GM19043 (cell line): ENCODE results near the gene GH2.
A peak's percentile ranks its signal among the peaks of the same experiment; 100 is the strongest.

ENCODE experiments used
- ATAC-seq: cut with Tn5 transposase; IDR thresholded peaks from one replicate; pipeline ENCODE4 v1.9.1; 2021; ENCODE audit warnings: low read depth; ENCODE audit not compliant: unreplicated experiment

GH2 gene

DNA sequence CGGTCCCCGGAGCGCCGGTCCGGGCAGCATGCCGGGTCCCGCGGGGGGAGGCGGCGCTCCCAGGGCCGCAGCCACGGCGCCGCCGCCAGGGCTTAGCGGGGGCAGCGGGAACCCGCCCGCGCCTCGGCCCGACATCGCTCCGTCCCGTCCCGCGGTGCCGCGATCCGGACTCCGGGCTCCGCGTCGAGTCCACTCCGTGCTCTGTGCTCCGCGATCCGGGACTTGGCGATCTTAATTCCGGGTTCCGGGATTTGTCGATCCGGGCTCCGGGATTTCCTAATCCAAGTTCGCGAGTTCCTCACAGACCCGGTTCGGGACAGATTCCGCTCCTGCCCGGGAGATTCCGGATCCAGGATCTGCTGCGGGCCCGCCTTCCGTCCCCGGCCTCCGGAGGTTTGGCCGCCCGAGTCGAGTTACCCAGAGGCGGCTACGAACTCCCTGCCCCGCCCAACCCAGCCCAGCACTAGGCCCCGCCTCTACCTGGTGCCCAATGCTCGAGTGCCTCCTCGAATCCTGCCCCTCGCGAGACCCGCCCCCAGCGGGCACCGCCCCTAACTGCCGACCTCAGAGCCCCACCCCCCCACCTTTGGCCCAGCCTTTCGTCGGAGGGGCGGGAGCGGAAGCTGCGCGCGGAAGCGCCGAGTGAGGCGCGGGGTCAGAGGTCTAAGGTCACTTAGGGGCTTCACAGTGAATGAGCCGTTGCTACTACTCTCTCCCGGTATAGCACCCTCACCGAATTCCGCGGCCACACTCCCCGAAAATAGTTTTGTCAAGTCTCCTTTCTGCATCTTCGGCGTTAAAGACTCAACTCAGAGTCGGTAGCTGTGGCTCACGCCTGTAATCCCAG, 39.0 kb downstream of the GH2 start, which contains the start of gene SMARCD2:
Gene SMARCD2 (minus strand): TSS at position 146 of the 847 bp plus-strand sequence. CDS start 11 bp downstream, at position 135.
- ATAC-seq = peak; percentile 60

- ATAC-seq = peak; percentile 26
These were observed 39.6 kb downstream of the GH2 start for GRCh38 chr17:63842173-63842539.

GRCh38 chr17:63841350-63842172, 40.2 kb downstream of the GH2 start:
- no peak for ATAC-seq

GRCh38 chr17:63840591-63841349, 41.0 kb downstream of the GH2 start:
- ATAC-seq = no peak

- no peak for ATAC-seq
These were observed 43.0 kb downstream of the GH2 start for GRCh38 chr17:63838631-63839171.

- ATAC-seq = no peak
These were observed 43.7 kb downstream of the GH2 start for GRCh38 chr17:63837962-63838600.

DNA sequence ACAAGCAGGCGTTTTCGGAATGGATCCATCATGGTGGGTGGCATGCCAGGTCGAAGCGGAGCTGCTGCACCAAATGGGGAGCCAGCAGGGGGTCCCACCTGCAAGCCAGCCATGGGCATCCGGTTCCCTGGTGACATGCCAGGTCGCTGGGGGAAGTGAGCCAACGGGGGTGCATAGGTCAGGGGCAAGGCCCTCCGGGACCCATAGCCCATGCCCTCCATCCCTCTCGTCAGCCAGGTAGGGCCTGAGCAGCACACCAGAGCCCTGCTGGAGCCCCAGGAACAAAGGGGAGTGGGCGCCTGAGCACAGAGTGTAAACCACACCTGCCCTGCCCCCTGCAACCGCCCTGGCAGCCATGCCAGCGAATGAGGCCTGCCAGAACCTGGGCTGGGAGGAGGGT, 44.3 kb downstream of the GH2 start:
- ATAC-seq = no peak

DNA sequence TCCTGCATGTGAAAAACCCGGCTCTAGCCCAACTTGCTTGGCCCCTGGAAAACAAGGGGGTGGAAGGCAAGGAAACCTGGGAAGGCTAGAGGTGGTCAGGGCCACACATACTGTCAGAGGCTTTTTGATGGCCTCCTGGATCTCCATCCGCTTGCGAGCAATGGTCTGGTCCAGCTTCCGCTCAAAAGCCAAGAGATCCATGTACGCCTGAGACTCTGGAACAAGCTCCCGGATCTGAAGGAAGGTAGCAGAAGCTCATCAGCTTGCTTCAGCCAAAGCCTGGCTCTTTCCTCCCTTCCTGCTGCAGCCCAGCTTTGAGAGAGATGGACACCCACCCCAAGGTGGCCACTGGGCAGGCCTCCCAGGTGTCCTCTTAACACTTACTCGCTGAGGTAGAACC, 44.9 kb downstream of the GH2 start:
- ATAC-seq = no peak

DNA sequence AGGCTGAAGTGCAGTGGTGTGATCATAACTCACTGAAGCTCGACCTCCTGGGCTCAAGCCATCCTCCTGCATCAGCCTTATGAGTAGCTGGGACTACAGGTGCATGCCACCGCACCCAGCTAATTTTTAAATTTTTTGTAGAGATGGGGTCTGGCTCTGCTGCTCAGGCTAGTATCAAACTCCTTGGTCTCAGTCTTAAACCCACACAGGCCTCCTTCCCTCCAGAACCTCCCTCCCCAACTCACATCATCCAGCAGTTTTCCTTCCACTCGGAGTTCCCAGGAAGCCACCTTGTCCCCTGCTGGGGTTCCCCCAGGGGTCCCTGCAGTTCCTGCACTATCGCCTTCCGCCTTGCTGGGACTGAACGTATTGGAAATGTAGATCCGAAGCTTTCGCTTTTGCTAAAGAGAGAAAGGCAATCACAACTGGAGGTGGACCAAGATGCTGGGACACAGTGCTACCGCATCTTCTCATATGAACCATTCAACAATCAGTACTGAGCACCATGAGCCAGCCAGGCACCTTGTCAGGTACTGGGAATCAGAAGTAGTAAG, 46.5 kb downstream of the GH2 start:
- ATAC-seq = no peak

DNA sequence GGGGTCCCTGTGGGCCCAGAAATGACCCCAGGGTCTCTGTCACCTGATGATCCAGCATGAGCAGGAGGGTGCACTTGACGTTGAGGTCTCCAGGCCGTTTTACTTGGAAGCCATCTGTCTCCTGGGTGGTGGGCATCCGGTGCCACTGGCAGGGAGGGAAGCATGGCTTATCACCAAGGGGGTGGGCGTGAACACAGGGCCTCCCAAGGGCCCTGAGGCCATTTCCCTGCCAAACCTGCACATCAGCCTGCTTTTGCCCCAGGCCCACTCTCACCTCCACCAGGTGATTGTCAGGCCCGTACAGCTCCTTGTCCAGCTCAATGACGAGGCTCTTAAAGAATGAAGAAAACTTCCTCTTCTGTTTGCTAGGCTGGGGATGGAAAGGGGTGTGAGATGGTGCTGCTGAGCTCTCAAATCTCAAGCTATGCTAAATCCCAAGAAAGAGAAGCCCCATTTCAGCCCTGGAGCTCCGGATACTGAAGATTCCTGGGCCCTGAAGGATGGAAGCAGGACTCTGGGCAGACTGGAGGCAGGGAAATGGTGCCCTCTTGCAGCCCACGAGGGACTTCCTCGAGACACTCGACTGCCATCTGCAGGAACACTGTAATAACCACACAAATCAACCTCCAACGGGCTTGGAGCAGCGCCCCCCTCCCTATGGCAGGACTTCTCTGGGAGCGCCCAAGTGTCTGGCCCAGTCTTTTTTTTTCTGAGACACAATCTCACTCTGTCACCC, 47.1 kb downstream of the GH2 start:
- ATAC-seq = no peak

DNA sequence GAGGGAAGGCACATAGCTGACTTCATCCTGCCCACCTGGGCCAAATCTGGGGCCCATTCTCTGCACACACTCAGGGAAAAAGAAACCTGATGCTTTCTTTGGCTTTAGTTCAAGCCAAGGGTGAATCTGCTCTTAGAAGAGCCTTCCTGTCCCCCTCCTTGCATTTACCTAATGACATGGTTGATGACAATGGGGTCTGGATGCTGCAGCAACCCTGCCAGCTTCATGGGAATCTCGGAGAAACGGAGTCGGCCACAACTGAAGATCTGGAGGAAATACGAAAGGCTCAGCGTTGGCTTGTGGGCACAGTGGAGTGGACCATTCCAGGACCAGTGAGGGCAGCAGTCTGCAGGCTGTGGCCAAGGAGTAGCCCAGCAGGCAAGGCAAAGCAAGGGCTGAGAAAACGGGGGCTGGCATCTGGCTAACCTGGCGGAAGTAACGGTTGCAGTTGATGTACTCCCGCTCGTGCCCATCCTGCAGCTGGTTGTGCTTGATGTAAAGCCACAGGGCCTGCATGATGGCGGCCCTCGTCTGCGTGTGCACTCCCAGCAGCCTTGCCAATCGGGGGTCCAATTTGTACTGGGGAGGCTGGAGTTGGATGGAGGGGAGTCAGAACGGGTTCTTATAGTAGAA, 47.9 kb downstream of the GH2 start:
- no peak for ATAC-seq

GRCh38 chr17:63833026-63833740, 48.6 kb downstream of the GH2 start:
- no peak for ATAC-seq

GRCh38 chr17:63832455-63832854, 49.3 kb downstream of the GH2 start:
- ATAC-seq = no peak

DNA sequence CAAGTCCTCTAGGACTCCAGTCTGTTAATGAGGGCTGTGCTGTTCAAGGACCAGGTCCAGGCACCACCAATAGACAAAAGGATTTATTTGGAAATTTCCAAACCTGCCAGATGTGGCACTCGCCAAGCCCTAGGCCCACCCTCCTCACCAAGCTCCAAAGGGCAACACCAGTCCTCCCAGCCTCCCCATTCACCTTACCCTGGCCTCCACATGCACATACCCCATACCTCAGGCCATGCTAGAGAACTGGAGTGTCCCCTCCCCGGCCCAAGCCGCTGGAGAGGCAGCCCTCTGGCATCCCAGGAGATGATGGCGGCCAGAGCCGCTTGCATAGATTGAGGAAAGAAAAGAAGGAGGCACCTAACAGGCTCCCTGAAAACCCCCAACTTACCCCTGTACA, 49.7 kb downstream of the GH2 start:
- ATAC-seq = no peak

- ATAC-seq = no peak
These were observed 50.2 kb downstream of the GH2 start for GRCh38 chr17:63831505-63831904.

- no peak for ATAC-seq
These were observed 50.7 kb downstream of the GH2 start for GRCh38 chr17:63830904-63831491.

DNA sequence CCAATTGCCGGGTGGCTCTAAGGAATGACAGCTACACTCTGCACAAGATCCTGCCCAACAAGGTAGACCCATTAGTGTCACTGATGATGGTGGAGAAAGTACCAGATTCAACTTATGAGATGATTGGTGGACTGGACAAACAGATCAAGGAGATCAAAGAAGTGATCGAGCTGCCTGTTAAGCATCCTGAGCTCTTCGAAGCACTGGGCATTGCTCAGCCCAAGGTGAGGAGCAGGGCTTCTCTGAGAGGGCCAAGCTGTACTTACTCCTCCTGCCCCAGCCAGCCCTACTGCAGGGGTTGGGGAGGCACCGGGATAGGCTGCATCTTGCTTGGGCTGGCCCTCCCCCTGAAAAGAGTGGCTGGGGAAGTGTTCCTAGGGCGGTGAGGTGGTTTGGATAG, 51.5 kb downstream of the GH2 start:
- ATAC-seq = no peak
